Activated gamma-delta T cell treated with Interleukin-2 at 50 U/mL for 16 hours (primary cell): ENCODE measurements around the gene WDR91.
"Not testable (repeated sequence)": the region's sequence is repeated elsewhere in the genome, so short reads cannot be mapped to it uniquely, and the experiment has no call there.

ENCODE experiments used
- DNase-seq: peaks from one replicate; pipeline ENCODE4 v3.0.0-alpha.2; 2020

The WDR91 gene

GRCh38 chr7:135233570-135233969, 22.2 kb upstream of the WDR91 start, which contains the start of gene STRA8:
TSS of gene STRA8 (plus strand) at chr7:135233838. CDS start at chr7:135240525, 6,687 bp downstream.
- DNase-seq: no peak

DNA sequence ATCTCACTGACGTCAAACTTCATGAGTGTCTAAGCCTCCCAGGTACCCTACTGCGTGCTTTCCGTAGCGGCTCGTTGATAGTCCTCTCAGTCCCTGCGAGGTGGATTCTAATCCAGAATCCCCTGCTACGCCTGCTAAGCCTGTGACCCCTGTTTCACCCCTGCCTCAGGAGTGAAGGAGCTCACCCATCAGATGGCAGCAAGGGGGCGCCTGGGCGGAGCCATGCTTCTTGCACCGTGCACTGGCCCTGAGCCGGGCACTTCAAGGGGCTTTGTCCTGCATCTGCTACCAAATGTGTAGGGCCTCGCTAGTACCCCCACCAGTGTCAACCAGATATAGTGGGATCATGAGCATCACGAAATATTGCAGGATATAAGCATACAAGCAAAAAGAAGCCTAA, 21.4 kb upstream of the WDR91 start:
- DNase-seq: no peak

DNA sequence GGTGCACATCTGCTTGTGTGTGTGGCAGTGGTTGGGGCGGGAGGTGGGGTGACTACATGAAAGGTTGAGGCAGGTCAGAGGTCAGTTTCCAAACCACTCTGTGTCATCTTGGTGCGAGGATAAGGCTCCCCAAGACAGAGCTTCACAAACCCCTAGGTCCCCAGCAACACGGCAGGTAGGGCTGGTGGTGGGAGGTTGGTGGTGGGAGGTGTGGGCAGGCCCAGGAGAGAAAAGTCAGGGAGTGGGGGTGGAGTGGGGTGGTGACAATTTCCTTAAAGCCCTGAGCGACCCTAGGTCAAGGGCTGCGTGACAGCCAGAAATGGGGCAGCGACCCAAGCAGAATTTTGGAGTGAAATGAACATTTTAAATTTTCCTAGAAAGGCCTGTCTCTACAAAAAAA, 20.8 kb upstream of the WDR91 start:
- DNase-seq: no peak

- no peak for DNase-seq
Observed at GRCh38 chr7:135231686-135232085, 20.4 kb upstream of the WDR91 start.

GRCh38 chr7:135224027-135224426, 12.7 kb upstream of the WDR91 start:
- no peak for DNase-seq

GRCh38 chr7:135217645-135218509, 6.6 kb upstream of the WDR91 start:
- no peak for DNase-seq

GRCh38 chr7:135215698-135216097, 4.4 kb upstream of the WDR91 start:
- no peak for DNase-seq

GRCh38 chr7:135215180-135215579, 3.9 kb upstream of the WDR91 start:
- no peak for DNase-seq

DNA sequence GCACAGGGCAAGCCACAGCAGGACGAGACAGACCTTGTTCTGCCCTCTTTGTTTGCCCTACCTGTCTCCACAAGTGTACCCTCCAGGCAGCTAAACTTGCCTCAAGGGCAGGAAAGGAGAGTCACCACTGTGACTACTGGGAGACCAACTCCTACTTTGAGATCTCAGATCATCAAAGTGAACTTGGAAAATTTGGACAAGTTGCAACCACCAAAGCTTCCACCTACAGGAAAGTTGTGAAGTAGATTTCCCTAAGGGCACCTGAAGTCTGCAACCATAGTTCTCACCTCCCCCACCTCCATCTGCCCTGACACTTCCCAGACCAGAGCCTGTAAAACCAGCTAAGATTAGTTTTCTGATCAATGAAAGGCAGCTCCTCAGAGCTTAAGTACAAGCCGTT, 2.5 kb upstream of the WDR91 start:
- no peak for DNase-seq

GRCh38 chr7:135211946-135212685, 790 bp upstream of the WDR91 start:
- not testable (repeated sequence) for DNase-seq

GRCh38 chr7:135210888-135211178, 493 bp downstream of the WDR91 start:
- no peak for DNase-seq

DNA sequence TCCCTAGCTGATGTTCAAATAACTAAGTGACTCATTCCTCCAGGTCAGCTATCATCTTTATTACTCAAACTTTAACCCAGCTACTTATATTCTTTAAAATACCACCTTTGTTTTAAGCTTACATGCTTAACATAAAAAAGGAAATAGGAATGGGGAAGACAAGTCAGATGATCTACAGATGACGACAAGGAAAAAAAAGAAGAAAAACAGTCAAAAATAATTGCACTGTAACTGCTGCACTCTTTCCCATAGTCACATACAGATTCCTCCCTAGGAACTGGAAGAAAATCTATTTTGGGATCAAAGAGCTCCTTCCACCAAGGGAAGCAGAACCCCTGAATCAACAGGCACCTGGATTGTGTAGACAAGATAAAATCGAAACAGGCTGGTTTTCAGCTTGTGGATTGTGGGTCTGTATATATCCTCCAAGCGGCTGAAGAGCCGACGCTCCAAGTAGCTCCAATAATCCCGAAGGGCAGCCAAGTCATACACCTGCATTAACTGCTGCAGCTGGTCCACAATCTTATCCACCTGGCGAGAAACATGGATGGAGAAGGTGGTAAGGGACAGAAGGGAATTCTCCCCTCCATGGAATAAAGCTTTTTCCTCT, 2.0 kb downstream of the WDR91 start:
- DNase-seq: no peak

DNA sequence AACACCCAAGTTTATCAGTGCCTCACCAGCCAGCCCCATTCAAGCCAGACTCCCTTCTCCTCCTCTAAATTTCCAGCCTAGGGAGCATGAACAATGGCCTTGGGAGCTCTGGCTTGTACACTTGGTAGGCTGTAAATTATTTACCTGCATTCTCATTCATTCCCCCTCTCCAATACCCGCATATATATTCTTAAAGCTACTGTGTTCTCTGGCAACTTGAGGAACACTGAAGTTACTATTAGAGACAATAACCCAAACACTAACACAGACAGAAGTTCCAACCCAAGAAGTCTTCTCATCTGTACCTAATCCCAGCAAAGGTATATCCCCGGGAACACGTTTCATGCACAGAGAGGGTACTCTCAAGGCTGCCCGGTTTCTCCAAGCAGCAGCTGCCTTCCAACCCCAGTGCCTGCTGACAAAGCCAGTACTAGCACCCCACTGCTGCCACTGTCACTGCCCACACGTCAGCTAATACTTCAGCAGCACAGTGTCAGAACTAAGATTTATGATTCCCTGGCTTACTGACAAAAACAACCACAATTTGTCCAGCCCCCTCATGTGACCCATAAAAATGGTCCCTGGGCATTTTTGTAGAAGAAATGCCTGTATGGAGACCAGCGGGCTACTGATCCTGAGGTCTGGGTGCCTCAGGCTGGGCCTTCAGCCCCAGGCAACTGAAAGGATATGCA, 3.1 kb downstream of the WDR91 start:
- no peak for DNase-seq

DNA sequence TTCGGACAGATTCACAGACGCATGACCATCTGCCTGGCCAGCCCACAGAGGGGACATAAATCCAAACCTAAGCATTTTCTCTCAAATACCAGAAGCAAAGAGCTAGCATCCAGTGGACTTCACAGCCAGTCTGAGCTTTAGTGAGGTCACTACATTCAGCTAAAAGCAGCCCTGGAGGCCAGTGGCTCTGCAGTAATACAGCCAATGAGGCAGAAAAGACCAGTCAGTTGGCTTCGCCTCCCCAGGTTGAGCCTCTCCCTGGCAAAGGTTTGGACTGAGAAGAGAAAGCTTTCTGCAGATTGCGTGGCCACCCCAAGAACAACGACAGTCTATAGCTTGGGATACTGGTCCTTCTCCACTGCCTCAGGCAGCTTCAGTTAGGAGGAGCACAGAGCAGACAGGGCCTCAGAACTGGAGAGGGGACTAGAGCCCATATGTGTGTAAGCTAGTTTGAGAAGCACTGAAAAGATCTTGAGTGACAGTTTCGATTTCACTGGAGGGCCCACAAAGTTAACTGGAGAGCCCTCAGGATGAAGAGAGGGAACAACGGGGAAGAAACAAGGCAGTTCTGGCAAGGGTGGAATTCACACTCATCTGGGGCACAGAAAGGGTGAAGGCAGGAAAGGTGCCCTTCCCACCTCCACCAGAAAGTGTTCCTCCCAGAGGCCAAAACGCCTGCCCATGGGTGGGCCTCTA, 3.8 kb downstream of the WDR91 start:
- DNase-seq: no peak

DNA sequence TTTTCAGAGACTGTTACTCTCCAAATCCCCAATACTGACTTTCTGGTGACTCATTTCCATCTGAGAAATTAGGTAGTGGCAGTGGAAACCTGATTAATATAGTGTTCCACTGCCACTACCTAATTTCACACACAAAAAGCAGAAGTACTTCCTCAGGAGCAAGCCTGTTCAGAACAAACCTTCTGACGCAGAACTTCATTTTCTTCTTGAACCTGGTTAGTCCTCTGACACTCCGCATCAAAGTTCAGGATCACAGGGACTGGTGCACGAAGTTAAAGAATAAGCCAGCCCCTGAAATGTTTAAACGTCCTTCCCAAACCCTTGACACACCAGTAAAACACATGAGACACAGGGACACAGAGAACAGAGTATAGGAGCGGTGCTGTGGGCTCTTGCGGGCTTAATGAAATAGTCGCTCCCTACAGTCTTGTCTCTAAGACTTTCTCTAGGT, 4.4 kb downstream of the WDR91 start:
- DNase-seq: no peak

GRCh38 chr7:135205850-135206249, 5.5 kb downstream of the WDR91 start:
- DNase-seq: no peak

- DNase-seq: no peak
Observed at GRCh38 chr7:135204876-135205275, 6.5 kb downstream of the WDR91 start.

DNA sequence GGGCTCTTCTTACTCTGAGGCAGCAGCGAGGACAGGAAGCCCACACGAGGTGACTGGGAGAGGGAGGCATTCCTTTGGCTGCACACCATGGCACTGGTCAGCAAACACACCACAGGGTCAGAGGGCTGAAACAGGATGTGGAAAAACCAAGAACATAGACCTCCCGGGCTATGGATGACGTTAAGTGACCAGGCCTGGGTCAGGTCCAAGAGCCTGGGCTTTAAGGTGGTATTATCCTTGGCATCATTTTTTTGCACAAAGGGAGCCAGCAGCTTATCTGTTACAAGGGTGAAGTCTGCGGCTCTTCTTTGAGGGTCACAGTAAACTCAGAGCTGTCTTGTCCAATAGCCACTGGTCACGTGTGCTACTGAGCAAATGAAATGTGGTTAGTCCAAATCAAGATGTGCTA, 7.0 kb downstream of the WDR91 start:
- DNase-seq: no peak

DNA sequence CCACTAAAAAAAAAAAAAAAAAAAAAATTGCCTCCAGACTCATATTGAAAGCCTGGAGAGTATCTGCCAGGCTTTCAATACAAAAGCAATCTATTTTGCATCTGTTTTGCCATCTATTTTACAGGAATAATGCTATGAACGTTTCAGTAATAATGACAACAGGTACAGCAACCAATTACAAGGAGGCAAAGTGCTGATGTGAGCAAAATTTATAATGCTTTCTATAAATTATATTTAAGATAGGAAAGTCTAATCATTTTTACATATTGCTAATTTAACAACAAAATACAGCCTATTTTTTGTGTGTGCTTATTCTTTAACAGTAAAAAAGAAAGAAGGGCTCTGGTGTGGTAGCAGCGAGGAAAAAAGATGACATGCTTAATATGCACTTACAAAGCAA, 10.0 kb downstream of the WDR91 start:
- no peak for DNase-seq

DNA sequence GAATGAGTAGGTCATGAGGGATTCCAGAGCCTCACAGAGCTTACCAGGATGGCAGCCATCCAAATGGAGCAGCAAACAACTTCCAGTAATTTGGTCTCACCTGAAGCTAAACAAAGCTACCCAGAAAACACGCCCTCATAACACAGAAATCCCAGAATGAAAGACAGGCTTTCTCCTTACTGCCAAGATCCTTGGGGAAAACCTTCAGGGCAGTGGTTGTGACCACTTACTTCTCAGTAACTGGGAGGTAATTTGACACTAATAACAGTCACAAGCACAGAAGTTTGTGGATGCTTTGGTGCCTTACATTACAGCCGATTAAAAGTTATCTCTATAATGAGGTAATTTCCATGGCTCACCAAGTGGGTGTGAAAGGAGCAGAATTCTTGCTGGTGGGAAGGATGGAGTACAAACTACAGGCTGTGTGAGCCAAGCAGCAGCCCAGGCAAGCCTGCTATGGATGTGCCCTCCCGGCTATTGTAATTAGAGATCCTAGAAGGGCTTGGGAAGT, 10.4 kb downstream of the WDR91 start:
- DNase-seq: no peak

DNA sequence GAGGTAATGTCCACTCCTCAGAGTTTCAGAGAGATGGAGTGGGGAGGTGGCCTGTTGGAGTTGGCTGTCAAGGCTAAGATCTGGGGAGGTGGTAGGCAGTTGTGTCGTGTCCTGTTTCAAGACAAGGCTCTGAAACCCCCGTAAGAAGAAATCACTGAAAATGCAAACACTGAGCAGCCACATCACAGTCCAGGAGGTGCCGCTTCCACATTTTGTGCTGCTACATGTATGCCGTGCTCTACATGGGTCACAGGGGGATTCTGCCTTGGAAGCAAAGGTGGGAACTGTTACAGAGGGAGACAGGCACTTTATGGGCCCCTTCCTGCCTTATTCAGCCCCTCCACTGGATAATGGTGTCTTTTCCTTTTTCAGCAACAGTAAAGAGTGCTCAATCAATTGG, 11.9 kb downstream of the WDR91 start:
- DNase-seq: no peak

DNA sequence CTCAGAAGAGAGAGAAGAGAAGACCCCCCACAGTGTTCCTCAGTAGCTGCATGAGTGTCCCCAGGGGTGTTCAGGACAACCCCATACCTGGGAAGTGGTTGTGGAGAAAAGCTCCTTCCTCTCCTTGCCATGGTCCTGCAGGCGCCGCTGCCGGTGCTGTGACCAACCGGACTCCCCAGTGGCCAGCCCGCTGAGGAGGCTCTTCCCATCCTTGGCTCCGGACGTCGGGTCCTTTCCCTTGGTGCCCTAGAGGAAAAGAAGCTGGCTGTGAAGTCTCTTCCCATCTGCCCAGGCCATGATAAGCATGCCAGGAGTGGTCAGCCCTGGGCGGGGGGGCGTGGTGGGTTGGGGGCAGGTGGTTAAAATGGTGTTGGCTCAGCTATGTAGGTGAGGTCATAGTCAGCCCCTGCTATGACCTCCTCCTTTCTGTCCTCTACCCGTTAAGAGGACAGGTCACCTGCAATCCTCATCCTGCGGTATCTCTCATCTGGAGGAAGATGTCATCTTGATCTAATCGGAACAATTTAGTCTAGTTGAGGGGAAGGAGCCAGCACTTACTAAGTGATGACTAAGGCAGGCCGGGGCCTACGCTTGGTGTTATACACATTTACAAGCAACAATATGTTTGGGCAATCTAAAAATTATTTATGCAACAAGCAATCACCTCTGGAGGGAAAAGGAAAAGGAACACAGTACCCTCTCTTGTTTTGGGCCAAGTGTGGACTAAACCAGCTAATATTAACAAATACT, 13.2 kb downstream of the WDR91 start:
- DNase-seq: no peak
